Lower lobe of right lung (tissue), 2 donors: ENCODE measurements around the gene ASZ1. TPM values are rescaled to one million over a fixed set of nuclear protein-coding genes. Genes with fewer than 3 reads are reported as not detected.

ENCODE experiments used
- ATAC-seq, 2 donors: fragments of 200-7000 bp; cut with Tn5 transposase; one replicate each; pipeline ENCODE4 v1.9.1; 2020 to 2022; ENCODE audit warnings: mild to moderate bottlenecking in 2 of 2, moderate library complexity in 2 of 2
- DNase-seq: peaks from one replicate; pipeline ENCODE4 v3.0.0-alpha.2; 2020
- H3K27ac ChIP-seq: fragments of 200-600 bp; one replicate; pipeline ENCODE4 v1.8.0; 2022
- H3K27me3 ChIP-seq: fragments of 200-600 bp; one replicate; pipeline ENCODE4 v1.8.0; 2022; ENCODE audit warnings: low read depth
- H3K36me3 ChIP-seq: fragments of 200-600 bp; one replicate; pipeline ENCODE4 v1.8.0; 2022; ENCODE audit warnings: mild to moderate bottlenecking
- H3K4me1 ChIP-seq: fragments of 200-600 bp; one replicate; pipeline ENCODE4 v1.8.0; 2022
- H3K4me3 ChIP-seq: fragments of 200-600 bp; one replicate; pipeline ENCODE4 v1.8.0; 2022; ENCODE audit warnings: mild to moderate bottlenecking
- H3K9me3 ChIP-seq: fragments of 200-600 bp; one replicate; pipeline ENCODE4 v1.8.0; 2022
- intact Hi-C: fragments of 100-400 bp; cut with DNase I; formaldehyde crosslinking; loops from one replicate; pipeline ENCODE4 v1.11.0; 2022
- total RNA-seq: library from RNA; stranded (reverse); fragmentation: NEBNext Ultra II Directional; extraction: Animal tissue kit (Norgen Biotek cat#: 25700); gene quantifications from one replicate; pipeline ENCODE4 v1.2.1, GENCODE V29; 2021
- TF ChIP-seq, protein P1 (sequence below): fragments of 200-600 bp; IDR thresholded peaks from one replicate; pipeline ENCODE4 v1.8.0; 2022; ENCODE audit warnings: antibody characterized with exemption, mild to moderate bottlenecking
- donor health status: DM: no; HTN: yes; CAD: no; lungs with severe emphysema.

ASZ1 gene
- total RNA-seq, 1 donor from 2014 or later = not detected

DNA sequence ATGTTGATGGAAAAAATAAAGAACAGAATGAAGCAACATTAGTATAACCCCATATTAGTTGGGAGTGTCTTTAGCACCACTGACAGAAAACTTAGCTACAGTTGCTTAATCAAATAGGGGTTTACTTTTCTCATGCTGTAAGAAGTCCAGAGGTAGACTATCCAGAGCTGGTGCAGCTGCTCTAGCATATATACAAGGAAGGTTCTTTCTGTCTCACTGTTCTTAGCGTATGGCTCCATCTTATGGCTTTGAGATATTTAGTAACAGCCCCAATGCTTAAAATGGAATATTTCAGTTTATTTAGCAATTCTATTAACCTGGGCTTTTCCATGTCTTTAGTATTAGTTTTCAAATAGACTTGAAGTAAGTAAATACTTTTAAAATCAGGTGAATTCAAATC is 89.3 kb downstream of the ASZ1 start:
- TF ChIP-seq, protein P1, sequence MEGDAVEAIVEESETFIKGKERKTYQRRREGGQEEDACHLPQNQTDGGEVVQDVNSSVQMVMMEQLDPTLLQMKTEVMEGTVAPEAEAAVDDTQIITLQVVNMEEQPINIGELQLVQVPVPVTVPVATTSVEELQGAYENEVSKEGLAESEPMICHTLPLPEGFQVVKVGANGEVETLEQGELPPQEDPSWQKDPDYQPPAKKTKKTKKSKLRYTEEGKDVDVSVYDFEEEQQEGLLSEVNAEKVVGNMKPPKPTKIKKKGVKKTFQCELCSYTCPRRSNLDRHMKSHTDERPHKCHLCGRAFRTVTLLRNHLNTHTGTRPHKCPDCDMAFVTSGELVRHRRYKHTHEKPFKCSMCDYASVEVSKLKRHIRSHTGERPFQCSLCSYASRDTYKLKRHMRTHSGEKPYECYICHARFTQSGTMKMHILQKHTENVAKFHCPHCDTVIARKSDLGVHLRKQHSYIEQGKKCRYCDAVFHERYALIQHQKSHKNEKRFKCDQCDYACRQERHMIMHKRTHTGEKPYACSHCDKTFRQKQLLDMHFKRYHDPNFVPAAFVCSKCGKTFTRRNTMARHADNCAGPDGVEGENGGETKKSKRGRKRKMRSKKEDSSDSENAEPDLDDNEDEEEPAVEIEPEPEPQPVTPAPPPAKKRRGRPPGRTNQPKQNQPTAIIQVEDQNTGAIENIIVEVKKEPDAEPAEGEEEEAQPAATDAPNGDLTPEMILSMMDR = no peak
- no peak overlapping the region for H3K27ac ChIP-seq
- no peaks in the 10 kb centered on the region for H3K9me3 ChIP-seq
- no peak for ATAC-seq
- no peak for DNase-seq
- H3K4me1 ChIP-seq = no peaks in the 10 kb centered on the region
- no peaks in the 10 kb centered on the region for H3K36me3 ChIP-seq
- no peak overlapping the region for H3K4me3 ChIP-seq
- no peaks in the 10 kb centered on the region for H3K27me3 ChIP-seq
- intact Hi-C loops = no loop called here

DNA sequence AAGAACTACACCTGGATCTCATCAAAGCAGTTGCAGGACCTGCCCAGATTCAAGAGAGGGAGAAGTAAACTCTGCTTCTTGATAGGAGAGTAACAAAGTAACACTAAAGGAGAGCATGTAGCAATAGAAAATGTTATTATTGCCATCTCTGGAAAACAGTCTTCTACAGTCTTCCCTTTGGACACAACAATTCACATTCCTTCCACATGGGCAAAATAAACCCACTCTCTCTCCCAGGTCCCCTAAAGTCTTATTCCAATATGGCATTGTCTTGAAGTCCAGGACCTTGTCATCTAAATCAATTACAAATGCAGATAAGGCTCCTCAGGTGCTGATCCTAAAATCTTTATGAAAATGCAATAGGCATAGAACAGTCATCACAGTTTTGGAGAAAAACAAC is 94.1 kb downstream of the ASZ1 start:
- intact Hi-C loops = no loop called here
- H3K4me1 ChIP-seq = no peaks in the 10 kb centered on the region
- H3K9me3 ChIP-seq = no peaks in the 10 kb centered on the region
- H3K27ac ChIP-seq = no peak overlapping the region
- no peaks in the 10 kb centered on the region for H3K36me3 ChIP-seq
- DNase-seq = no peak
- no peaks in the 10 kb centered on the region for H3K27me3 ChIP-seq
- no peak overlapping the region for H3K4me3 ChIP-seq
- ATAC-seq = no peak
- TF ChIP-seq, protein P1 = no peak

DNA sequence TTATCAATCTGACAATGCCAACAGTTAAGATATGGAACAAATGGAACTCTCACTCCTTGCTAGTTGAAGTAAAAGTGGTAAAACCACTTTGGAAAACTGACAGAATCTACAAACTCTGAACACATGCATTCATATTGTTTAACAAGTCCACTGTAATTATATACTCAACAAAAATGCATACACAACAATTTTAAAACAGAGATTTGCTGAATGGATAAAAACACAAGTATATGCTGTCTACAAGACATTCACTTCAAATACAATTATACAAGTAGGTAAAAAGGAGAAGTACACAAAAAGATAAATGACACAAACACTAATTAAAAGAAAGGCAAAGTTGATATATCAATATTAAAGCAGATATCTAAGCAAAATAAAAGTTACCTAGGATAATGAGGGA is 95.3 kb downstream of the ASZ1 start:
- no peak overlapping the region for H3K4me3 ChIP-seq
- TF ChIP-seq, protein P1 = no peak

DNA sequence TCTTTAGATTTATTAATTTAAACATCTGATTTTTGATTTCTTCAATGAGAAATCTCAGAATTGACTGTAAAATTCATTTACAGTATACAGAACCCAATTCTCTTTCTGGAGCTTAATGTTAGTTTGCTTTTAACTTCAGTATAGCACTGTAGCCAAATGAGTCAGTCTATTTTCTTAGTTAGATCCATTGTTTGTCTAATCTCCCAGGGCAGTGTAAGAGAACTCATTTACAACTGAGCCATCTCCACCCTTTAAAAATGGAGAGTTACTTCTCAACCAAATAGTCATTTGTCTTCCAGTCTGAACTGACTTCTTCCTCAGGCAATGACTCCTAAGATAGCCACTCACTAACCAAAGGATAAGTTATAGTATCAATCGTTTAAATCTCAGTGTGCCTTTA is 101.5 kb downstream of the ASZ1 start:
- Histone ChIP-seq H3K4me1 (peaks cover 18% of the 10 kb centered on the region), H3K27me3 (peaks cover 30% of the 10 kb centered on the region), H3K4me3 (no peak overlapping the region), H3K9me3 (no peaks in the 10 kb centered on the region), H3K27ac (no peak overlapping the region), H3K36me3 (no peaks in the 10 kb centered on the region)
- TF ChIP-seq, protein P1 = no peak
- no peak for ATAC-seq
- intact Hi-C loops = no loop called here
- no peak for DNase-seq

More for the DNA sequence above, 95.3 kb downstream of the ASZ1 start:
- ATAC-seq (no peak), DNase-seq (no peak)
- Histone ChIP-seq H3K4me1 (no peaks in the 10 kb centered on the region), H3K27me3 (no peaks in the 10 kb centered on the region), H3K27ac (no peak overlapping the region), H3K36me3 (no peaks in the 10 kb centered on the region), H3K9me3 (no peaks in the 10 kb centered on the region)
- intact Hi-C loops = no loop called here

DNA sequence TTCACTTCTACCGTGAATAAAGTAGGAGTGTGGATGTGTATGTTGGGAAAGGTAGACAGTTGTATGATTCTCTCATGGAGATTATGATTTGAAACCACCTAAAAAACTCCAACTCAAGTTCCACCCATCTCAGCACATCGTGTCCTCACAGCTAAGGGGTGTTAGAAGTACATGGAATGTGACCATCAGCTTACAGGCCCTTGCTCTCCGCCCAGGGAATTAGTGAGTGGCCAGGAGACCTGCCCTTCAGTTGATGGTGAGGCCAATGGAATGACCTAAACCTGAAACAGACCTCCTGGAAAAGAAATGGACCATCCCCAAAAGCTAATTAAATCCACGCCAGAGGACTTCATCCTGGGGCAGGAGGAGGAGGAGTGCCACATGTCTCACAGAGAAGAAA is 102.3 kb downstream of the ASZ1 start:
- Histone ChIP-seq H3K4me3 (peak overlapping the region; percentile 53), H3K27ac (peak overlapping the region; percentile 56), H3K36me3 (no peaks in the 10 kb centered on the region), H3K9me3 (no peaks in the 10 kb centered on the region), H3K4me1 (peaks cover 18% of the 10 kb centered on the region), H3K27me3 (peaks cover 30% of the 10 kb centered on the region)
- TF ChIP-seq, protein P1 = no peak
- DNase-seq = no peak
- intact Hi-C loops = no loop called here
- ATAC-seq = peak in 1 of 2 donors; percentile 40
